Measurements from ENCODE around the gene CBX1.

GRCh38 chr17:48149787-48150463, 48.6 kb upstream of the CBX1 start:
- TF ChIP-seq CTCF (IDR thresholded peaks at IDR 0.05): no peak
- no peak for TF ChIP-seq POLR2AphosphoS5 (IDR thresholded peaks at IDR 0.05; ENCODE audit: low read depth, low read length)
